ENCODE results near the gene PXDC1.

Gene PXDC1

DNA sequence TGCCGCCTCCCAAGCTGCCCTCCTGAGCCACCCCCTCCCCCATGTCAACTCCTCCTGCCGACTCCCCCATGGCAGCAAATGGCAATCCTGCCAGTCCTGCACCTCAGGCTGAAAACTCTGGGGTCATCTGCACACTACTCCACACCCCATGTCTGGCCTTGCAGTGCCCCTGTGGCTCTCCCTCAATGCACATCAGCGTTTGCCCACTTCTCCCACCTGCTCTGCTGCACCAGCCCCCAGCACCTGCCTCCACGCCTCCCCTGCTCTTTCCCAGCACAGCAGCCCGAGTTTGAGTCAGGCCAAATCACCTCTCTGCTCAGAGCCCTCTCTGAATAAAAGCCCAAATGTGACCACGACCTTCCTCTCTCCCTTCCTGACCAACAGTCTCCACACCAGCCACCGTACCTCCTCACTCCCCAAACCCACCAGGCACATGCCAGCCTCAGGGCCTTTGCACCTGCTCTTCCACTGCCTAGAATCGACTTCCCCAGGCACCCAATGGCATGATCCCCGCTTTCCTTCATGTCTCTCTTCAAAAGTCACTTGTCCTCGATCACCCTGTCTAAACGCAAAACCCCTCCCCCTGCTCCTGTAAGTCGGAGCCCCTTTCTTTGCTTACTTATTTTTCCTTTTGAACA, 4.3 kb downstream of the PXDC1 start:
- peak overlapping the region; percentile 97 for H3K27ac ChIP-seq (ENCODE audit: low read depth, low read length)
- peaks cover 0 to 21% (median 10%) of the 10 kb centered on the region in 5 donors for H3K36me3 ChIP-seq (ENCODE audit: control insufficient read depth in 5 of 5, insufficient read depth in 5 of 5, low read length in 5 of 5)
- peaks cover 42 to 81% (median 79%) of the 10 kb centered on the region in 5 donors for H3K4me1 ChIP-seq (ENCODE audit: control insufficient read depth in 5 of 5, insufficient read depth in 5 of 5, low read length in 5 of 5)
- no peaks in the 10 kb centered on the region for H3K9me3 ChIP-seq (ENCODE audit: control insufficient read depth in 5 of 5, low read length in 5 of 5)
- H3K27me3 ChIP-seq (ENCODE audit: control insufficient read depth in 5 of 5, insufficient read depth in 4 of 5, low read length in 5 of 5) = peaks cover 0 to 6% (median 0%) of the 10 kb centered on the region in 5 donors
- peak overlapping the region in 4 of 5 donors; percentile 21 to 78 (median 56) for H3K9ac ChIP-seq (ENCODE audit: low read length in 5 of 5)
- H3K4me3 ChIP-seq (ENCODE audit: low read depth in 1 of 5, low read length in 5 of 5) = peak overlapping the region in 3 of 5 donors; percentile 2 to 24 (median 17)

DNA sequence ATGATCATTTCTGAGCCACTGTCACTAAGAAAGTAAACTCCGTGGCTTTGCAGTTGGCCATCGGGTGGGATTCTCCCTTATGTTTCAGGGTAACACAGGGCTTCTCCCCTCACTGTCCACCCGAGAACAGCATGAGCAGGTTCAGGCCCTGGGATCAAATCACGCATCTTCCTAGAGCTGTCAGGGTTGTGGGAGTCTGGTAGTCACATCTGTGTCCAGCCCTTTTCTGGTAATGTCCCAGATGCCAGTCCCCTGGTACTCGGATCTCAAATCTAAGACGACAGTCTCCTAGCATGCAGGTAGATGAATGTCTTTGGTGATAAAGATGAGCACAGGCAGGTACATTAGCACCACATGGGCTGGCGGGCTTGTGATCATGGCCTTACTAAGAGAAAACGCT, 4.8 kb downstream of the PXDC1 start:
- Histone ChIP-seq H3K4me3 (ENCODE audit: low read depth in 1 of 5, low read length in 5 of 5) (peak overlapping the region in 3 of 5 donors; percentile 17 to 35 (median 24)), H3K27ac (ENCODE audit: low read depth, low read length) (peak overlapping the region; percentile 97), H3K4me1 (ENCODE audit: control insufficient read depth in 5 of 5, insufficient read depth in 5 of 5, low read length in 5 of 5) (peaks cover 42 to 85% (median 83%) of the 10 kb centered on the region in 5 donors)

DNA sequence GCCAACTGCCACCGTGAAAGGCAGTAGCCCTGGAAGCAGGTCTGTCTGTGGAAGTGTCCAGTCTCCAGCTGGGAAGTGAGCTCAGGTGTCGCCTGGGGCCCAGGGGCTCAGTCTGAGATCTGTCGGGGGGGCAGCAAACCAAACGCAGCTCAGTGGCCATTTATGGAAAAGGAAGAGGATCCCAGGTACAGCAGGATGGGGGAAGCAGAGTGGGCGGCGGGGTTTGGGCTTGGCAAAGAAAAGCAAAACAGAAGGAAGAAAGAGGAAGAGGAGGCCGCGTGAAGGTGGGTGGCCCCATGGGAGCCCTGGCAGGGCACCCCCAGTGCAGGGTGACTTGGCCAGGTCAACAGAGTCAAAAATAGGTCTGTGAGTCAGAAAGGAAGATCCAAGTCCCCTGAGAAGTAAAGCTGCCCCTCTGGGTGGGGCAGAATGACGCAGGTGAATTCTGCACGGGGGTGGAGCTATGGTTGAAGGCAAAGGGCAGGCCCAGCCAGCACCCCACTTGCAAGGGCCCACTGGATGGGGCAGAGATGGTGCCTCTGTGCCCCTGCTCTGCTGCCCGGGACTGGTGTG, 5.3 kb downstream of the PXDC1 start:
- H3K4me3 ChIP-seq (ENCODE audit: low read depth in 1 of 5, low read length in 5 of 5) = peak overlapping the region in 2 of 5 donors; percentile 24 to 35
- no peaks in the 10 kb centered on the region for H3K9me3 ChIP-seq (ENCODE audit: control insufficient read depth in 5 of 5, low read length in 5 of 5)
- H3K27me3 ChIP-seq (ENCODE audit: control insufficient read depth in 5 of 5, insufficient read depth in 4 of 5, low read length in 5 of 5) = peaks cover 0 to 6% (median 0%) of the 10 kb centered on the region in 5 donors
- peaks cover 0 to 21% (median 10%) of the 10 kb centered on the region in 5 donors for H3K36me3 ChIP-seq (ENCODE audit: control insufficient read depth in 5 of 5, insufficient read depth in 5 of 5, low read length in 5 of 5)
- H3K9ac ChIP-seq (ENCODE audit: low read length in 5 of 5) = peak overlapping the region in 2 of 5 donors; percentile 12 to 54
- peaks cover 42 to 90% (median 87%) of the 10 kb centered on the region in 5 donors for H3K4me1 ChIP-seq (ENCODE audit: control insufficient read depth in 5 of 5, insufficient read depth in 5 of 5, low read length in 5 of 5)
- H3K27ac ChIP-seq (ENCODE audit: low read depth, low read length) = peak overlapping the region; percentile 97

More for the DNA sequence above, 4.8 kb downstream of the PXDC1 start:
- no peaks in the 10 kb centered on the region for H3K9me3 ChIP-seq (ENCODE audit: control insufficient read depth in 5 of 5, low read length in 5 of 5)
- H3K36me3 ChIP-seq (ENCODE audit: control insufficient read depth in 5 of 5, insufficient read depth in 5 of 5, low read length in 5 of 5) = peaks cover 0 to 21% (median 10%) of the 10 kb centered on the region in 5 donors
- peak overlapping the region in 3 of 5 donors; percentile 15 to 54 (median 21) for H3K9ac ChIP-seq (ENCODE audit: low read length in 5 of 5)
- H3K27me3 ChIP-seq (ENCODE audit: control insufficient read depth in 5 of 5, insufficient read depth in 4 of 5, low read length in 5 of 5) = peaks cover 0 to 6% (median 0%) of the 10 kb centered on the region in 5 donors

DNA sequence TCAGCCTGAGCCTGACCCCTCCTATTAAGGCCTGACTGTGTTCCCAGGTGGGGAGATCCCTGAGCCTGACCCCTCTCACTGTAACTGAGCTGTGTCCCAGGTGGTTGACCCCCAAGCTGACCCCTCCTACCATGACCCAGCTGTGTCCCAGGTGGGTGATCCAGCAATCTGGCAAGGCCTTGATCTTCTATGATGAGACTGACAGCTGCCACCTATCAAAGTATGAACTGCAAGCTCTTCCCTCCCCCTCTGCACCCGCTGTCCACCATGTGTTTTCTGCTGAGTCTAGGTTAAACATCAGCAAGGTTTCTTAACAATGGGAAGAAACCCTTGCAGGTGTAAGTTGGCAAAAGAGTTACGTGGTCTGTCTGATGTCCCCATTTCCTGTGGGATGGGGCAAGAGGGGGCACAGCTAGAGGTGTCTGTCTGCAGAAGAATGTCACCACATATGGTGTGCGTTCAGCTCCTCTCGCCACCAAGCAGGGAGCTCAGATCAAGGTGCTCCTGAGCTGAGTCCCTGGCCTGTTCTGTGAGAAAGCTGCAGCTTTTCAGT, 5.9 kb downstream of the PXDC1 start:
- Histone ChIP-seq H3K4me3 (ENCODE audit: low read depth in 1 of 5, low read length in 5 of 5) (peak overlapping the region in 1 of 5 donors; percentile 14), H3K36me3 (ENCODE audit: control insufficient read depth in 5 of 5, insufficient read depth in 5 of 5, low read length in 5 of 5) (peaks cover 0 to 26% (median 12%) of the 10 kb centered on the region in 5 donors), H3K27ac (ENCODE audit: low read depth, low read length) (peak overlapping the region; percentile 97), H3K27me3 (ENCODE audit: control insufficient read depth in 5 of 5, insufficient read depth in 4 of 5, low read length in 5 of 5) (peaks cover 0 to 6% (median 0%) of the 10 kb centered on the region in 5 donors), H3K9ac (ENCODE audit: low read length in 5 of 5) (peak overlapping the region in 1 of 5 donors; percentile 21), H3K9me3 (ENCODE audit: control insufficient read depth in 5 of 5, low read length in 5 of 5) (no peaks in the 10 kb centered on the region), H3K4me1 (ENCODE audit: control insufficient read depth in 5 of 5, insufficient read depth in 5 of 5, low read length in 5 of 5) (peaks cover 44 to 95% (median 92%) of the 10 kb centered on the region in 5 donors)

GRCh38 chr6:3744901-3745470, 6.5 kb downstream of the PXDC1 start:
- no peaks in the 10 kb centered on the region for H3K9me3 ChIP-seq (ENCODE audit: control insufficient read depth in 5 of 5, low read length in 5 of 5)
- peaks cover 44 to 99% (median 96%) of the 10 kb centered on the region in 5 donors for H3K4me1 ChIP-seq (ENCODE audit: control insufficient read depth in 5 of 5, insufficient read depth in 5 of 5, low read length in 5 of 5)
- H3K9ac ChIP-seq (ENCODE audit: low read length in 5 of 5) = peak overlapping the region in 1 of 5 donors; percentile 21
- no peak overlapping the region for H3K4me3 ChIP-seq (ENCODE audit: low read depth in 1 of 5, low read length in 5 of 5)
- H3K36me3 ChIP-seq (ENCODE audit: control insufficient read depth in 5 of 5, insufficient read depth in 5 of 5, low read length in 5 of 5) = peaks cover 0 to 27% (median 13%) of the 10 kb centered on the region in 5 donors
- H3K27me3 ChIP-seq (ENCODE audit: control insufficient read depth in 5 of 5, insufficient read depth in 4 of 5, low read length in 5 of 5) = peaks cover 0 to 3% (median 0%) of the 10 kb centered on the region in 5 donors
- H3K27ac ChIP-seq (ENCODE audit: low read depth, low read length) = peak overlapping the region; percentile 97

DNA sequence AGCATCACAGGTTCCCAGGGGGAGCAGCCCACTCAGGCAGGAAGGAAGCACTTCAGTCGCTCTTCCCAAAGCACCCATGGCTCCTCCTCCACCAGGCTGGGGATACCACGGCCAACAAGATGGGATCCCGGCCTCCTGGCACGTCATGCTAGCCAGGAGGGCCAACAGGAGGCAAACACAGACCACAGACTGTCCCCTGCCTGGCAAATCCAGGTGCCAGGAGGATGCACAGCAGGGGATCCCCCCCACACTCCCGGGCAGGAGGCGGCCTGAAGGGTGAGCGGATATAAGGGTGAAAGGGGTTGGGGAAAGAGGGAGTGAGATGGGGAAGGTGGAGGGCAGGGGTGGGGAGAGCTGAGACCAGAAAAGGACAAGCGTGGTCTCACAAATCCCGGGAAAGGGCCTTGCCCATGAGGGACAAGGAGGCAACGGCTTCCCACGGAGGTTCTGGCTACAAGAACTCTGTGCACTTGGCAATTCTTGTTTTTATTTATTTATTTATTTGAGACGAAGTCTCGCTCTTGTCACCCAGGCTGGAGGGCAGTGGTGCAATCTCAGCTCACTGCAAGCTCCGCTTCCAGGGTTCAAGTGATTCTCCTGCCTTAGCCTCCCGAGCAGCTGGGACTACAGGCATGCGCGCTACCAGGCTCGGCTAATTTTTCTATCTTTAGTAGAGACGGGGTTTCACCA, 7.2 kb downstream of the PXDC1 start:
- Histone ChIP-seq H3K9me3 (ENCODE audit: control insufficient read depth in 5 of 5, low read length in 5 of 5) (no peaks in the 10 kb centered on the region), H3K27ac (ENCODE audit: low read depth, low read length) (peak overlapping the region; percentile 97), H3K27me3 (ENCODE audit: control insufficient read depth in 5 of 5, insufficient read depth in 4 of 5, low read length in 5 of 5) (no peaks in the 10 kb centered on the region), H3K9ac (ENCODE audit: low read length in 5 of 5) (no peak overlapping the region), H3K4me3 (ENCODE audit: low read depth in 1 of 5, low read length in 5 of 5) (peak overlapping the region in 2 of 5 donors; percentile 3 to 6), H3K36me3 (ENCODE audit: control insufficient read depth in 5 of 5, insufficient read depth in 5 of 5, low read length in 5 of 5) (peaks cover 0 to 28% (median 13%) of the 10 kb centered on the region in 5 donors), H3K4me1 (ENCODE audit: control insufficient read depth in 5 of 5, insufficient read depth in 5 of 5, low read length in 5 of 5) (peaks cover 37 to 98% (median 93%) of the 10 kb centered on the region in 5 donors)

DNA sequence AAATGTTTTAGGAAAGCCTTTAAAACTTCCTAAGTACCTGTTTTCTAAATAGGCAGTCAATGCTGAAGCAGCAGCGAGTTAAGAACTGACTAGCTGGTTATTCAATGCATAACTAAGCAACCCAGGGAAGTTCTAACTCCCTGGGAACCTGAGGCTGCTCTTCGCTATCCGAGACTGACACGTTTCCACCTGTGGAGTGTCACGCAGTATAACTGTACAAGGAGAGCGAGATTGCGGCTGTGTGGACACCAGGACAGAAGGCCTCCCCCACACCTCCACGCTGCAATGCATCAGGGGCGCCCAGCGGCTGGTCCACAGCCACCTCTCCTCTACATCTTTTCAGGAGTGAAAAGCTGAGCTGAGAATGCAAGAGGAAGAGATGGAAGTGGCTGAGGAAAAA, 8.0 kb downstream of the PXDC1 start:
- peak overlapping the region; percentile 97 for H3K27ac ChIP-seq (ENCODE audit: low read depth, low read length)
- H3K9me3 ChIP-seq (ENCODE audit: control insufficient read depth in 5 of 5, low read length in 5 of 5) = no peaks in the 10 kb centered on the region
- H3K4me3 ChIP-seq (ENCODE audit: low read depth in 1 of 5, low read length in 5 of 5) = peak overlapping the region in 3 of 5 donors; percentile 13 to 53 (median 51)
- peaks cover 31 to 97% (median 89%) of the 10 kb centered on the region in 5 donors for H3K4me1 ChIP-seq (ENCODE audit: control insufficient read depth in 5 of 5, insufficient read depth in 5 of 5, low read length in 5 of 5)
- no peaks in the 10 kb centered on the region for H3K27me3 ChIP-seq (ENCODE audit: control insufficient read depth in 5 of 5, insufficient read depth in 4 of 5, low read length in 5 of 5)
- H3K9ac ChIP-seq (ENCODE audit: low read length in 5 of 5) = peak overlapping the region in 4 of 5 donors; percentile 1 to 38 (median 30)
- peaks cover 0 to 35% (median 17%) of the 10 kb centered on the region in 5 donors for H3K36me3 ChIP-seq (ENCODE audit: control insufficient read depth in 5 of 5, insufficient read depth in 5 of 5, low read length in 5 of 5)

DNA sequence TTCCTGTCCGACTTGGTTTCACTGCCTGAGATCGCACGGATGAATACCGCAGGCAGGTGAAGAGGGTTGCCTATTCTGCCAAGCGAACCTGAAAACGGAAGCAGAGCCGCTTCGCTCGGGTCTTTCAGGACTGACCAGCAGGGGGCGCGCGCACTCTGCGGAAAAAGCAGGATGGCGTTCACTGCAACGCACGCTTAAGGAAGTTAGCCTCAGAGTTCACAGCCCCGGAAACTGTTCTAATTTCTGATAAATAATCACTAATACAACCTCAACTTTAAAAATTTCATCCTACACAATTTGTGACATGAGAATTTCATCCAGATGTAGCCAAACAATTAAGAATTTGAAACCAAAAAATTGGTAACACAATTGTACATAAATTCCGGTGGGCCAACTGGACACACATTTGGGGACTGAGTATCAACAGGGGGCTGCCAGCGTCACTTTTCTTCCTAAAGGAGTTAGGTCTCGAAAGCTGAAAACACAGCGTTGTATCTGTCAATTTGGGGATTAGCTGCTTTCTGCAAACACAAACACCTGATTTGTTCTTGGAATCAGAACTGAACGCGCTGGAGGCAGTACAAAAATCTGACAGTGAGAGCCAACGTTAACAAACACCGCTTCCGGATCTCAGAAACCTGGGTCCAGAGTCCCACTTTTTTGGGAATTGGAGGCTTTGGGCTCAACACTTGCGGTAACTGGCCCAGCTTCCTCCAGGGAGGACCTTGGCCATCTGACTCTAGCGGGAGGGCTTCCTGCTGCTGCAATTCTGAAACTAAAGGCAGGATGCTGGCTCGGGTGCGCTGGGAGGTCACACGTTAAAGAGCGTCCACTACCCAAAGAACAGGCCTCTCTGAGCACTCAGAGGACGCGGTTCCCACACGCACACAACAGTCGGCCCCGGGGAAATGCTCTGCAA, 8.8 kb downstream of the PXDC1 start:
- Histone ChIP-seq H3K9me3 (ENCODE audit: control insufficient read depth in 5 of 5, low read length in 5 of 5) (no peaks in the 10 kb centered on the region), H3K4me1 (ENCODE audit: control insufficient read depth in 5 of 5, insufficient read depth in 5 of 5, low read length in 5 of 5) (peaks cover 26 to 97% (median 84%) of the 10 kb centered on the region in 5 donors), H3K27me3 (ENCODE audit: control insufficient read depth in 5 of 5, insufficient read depth in 4 of 5, low read length in 5 of 5) (no peaks in the 10 kb centered on the region), H3K4me3 (ENCODE audit: low read depth in 1 of 5, low read length in 5 of 5) (peak overlapping the region in 4 of 5 donors; percentile 13 to 53 (median 52)), H3K9ac (ENCODE audit: low read length in 5 of 5) (peak overlapping the region in 4 of 5 donors; percentile 7 to 42 (median 35)), H3K27ac (ENCODE audit: low read depth, low read length) (peak overlapping the region; percentile 97), H3K36me3 (ENCODE audit: control insufficient read depth in 5 of 5, insufficient read depth in 5 of 5, low read length in 5 of 5) (peaks cover 0 to 44% (median 25%) of the 10 kb centered on the region in 5 donors)
